ENCODE measurements around the gene CSRNP3. TPM values are rescaled to one million over a fixed set of nuclear protein-coding genes. Genes with fewer than 3 reads are reported as not detected.

Gene CSRNP3
- total RNA-seq, 3 donors from 2014 or later (not counting 1 experiment from before 2014, with no cell fraction given) = not detected

GRCh38 chr2:165674780-165675179, 205.3 kb downstream of the CSRNP3 start:
- ATAC-seq (no peak), DNase-seq (no peak)
- H3K4me3 ChIP-seq (ENCODE audit: low read length) = no peak overlapping the region
- no peaks in the 10 kb centered on the region for H3K27me3 Mint-ChIP-seq (ENCODE audit: low read depth in 2 of 2)
- no peak overlapping the region for H3K27ac ChIP-seq (ENCODE audit: low read length)
- H3K36me3 ChIP-seq (ENCODE audit: control insufficient read depth, insufficient read depth, low read length) = no peaks in the 10 kb centered on the region
- TF ChIP-seq CTCF (IDR thresholded peaks at IDR 0.05) = no peak
- H3K27me3 ChIP-seq (ENCODE audit: control insufficient read depth, insufficient read depth, low read length) = no peaks in the 10 kb centered on the region
- H3K4me3 Mint-ChIP-seq = no peak overlapping the region
- H3K4me1 Mint-ChIP-seq = no peaks in the 10 kb centered on the region
- intact Hi-C loops (cut with micrococcal nuclease) = no loop called here
- no peaks in the 10 kb centered on the region for H3K36me3 Mint-ChIP-seq
- H3K27ac Mint-ChIP-seq = no peak overlapping the region
- no peaks in the 10 kb centered on the region for H3K9me3 Mint-ChIP-seq
- 59% methylated on average over 2 of the region's 2 CpGs for WGBS (ENCODE audit: insufficient coverage)
- H3K9me3 ChIP-seq (ENCODE audit: control insufficient read depth, insufficient read depth, low read length) = no peaks in the 10 kb centered on the region
- no peaks in the 10 kb centered on the region for H3K4me1 ChIP-seq (ENCODE audit: control insufficient read depth, insufficient read depth, low read length)

- ATAC-seq = no peak
- no peaks in the 10 kb centered on the region for H3K4me1 Mint-ChIP-seq
- no peaks in the 10 kb centered on the region for H3K36me3 Mint-ChIP-seq
- Histone ChIP-seq H3K4me3 (ENCODE audit: low read length) (no peak overlapping the region), H3K27me3 (ENCODE audit: control insufficient read depth, insufficient read depth, low read length) (no peaks in the 10 kb centered on the region), H3K36me3 (ENCODE audit: control insufficient read depth, insufficient read depth, low read length) (no peaks in the 10 kb centered on the region), H3K27ac (ENCODE audit: low read length) (no peak overlapping the region), H3K4me1 (ENCODE audit: control insufficient read depth, insufficient read depth, low read length) (no peaks in the 10 kb centered on the region), H3K9me3 (ENCODE audit: control insufficient read depth, insufficient read depth, low read length) (no peaks in the 10 kb centered on the region)
- intact Hi-C loops (cut with micrococcal nuclease) = no loop called here
- H3K4me3 Mint-ChIP-seq = no peak overlapping the region
- TF ChIP-seq CTCF (IDR thresholded peaks at IDR 0.05) = no peak
- no peak for DNase-seq
- no peak overlapping the region for H3K27ac Mint-ChIP-seq
- no peaks in the 10 kb centered on the region for H3K27me3 Mint-ChIP-seq (ENCODE audit: low read depth in 2 of 2)
- H3K9me3 Mint-ChIP-seq = no peaks in the 10 kb centered on the region
- WGBS (ENCODE audit: insufficient coverage) = 77% methylated on average over 1 of the region's 1 CpG
Measured at GRCh38 chr2:165675551-165675968, 206.1 kb downstream of the CSRNP3 start.

GRCh38 chr2:165678882-165679281, 209.4 kb downstream of the CSRNP3 start:
- H3K36me3 Mint-ChIP-seq = no peaks in the 10 kb centered on the region
- no peak overlapping the region for H3K4me3 Mint-ChIP-seq
- Histone ChIP-seq H3K27me3 (ENCODE audit: control insufficient read depth, insufficient read depth, low read length) (no peaks in the 10 kb centered on the region), H3K27ac (ENCODE audit: low read length) (no peak overlapping the region), H3K36me3 (ENCODE audit: control insufficient read depth, insufficient read depth, low read length) (no peaks in the 10 kb centered on the region), H3K9me3 (ENCODE audit: control insufficient read depth, insufficient read depth, low read length) (no peaks in the 10 kb centered on the region), H3K4me1 (ENCODE audit: control insufficient read depth, insufficient read depth, low read length) (no peaks in the 10 kb centered on the region), H3K4me3 (ENCODE audit: low read length) (no peak overlapping the region)
- H3K27ac Mint-ChIP-seq = no peak overlapping the region
- no peak for TF ChIP-seq CTCF (IDR thresholded peaks at IDR 0.05)
- intact Hi-C loops (cut with micrococcal nuclease) = no loop called here
- no peak for ATAC-seq
- H3K9me3 Mint-ChIP-seq = no peaks in the 10 kb centered on the region
- H3K4me1 Mint-ChIP-seq = no peaks in the 10 kb centered on the region
- WGBS (ENCODE audit: insufficient coverage) = 93% methylated on average over 13 of the region's 13 CpGs
- DNase-seq = no peak
- peaks cover 0 to 7% of the 10 kb centered on the region in 2 donors for H3K27me3 Mint-ChIP-seq (ENCODE audit: low read depth in 2 of 2)

GRCh38 chr2:165679621-165680020, 210.1 kb downstream of the CSRNP3 start:
- 92% methylated on average over 2 of the region's 2 CpGs for WGBS (ENCODE audit: insufficient coverage)
- Histone ChIP-seq H3K36me3 (ENCODE audit: control insufficient read depth, insufficient read depth, low read length) (no peaks in the 10 kb centered on the region), H3K27me3 (ENCODE audit: control insufficient read depth, insufficient read depth, low read length) (no peaks in the 10 kb centered on the region), H3K9me3 (ENCODE audit: control insufficient read depth, insufficient read depth, low read length) (no peaks in the 10 kb centered on the region), H3K4me1 (ENCODE audit: control insufficient read depth, insufficient read depth, low read length) (no peaks in the 10 kb centered on the region), H3K4me3 (ENCODE audit: low read length) (no peak overlapping the region), H3K27ac (ENCODE audit: low read length) (no peak overlapping the region)
- no peak overlapping the region for H3K27ac Mint-ChIP-seq
- TF ChIP-seq CTCF (IDR thresholded peaks at IDR 0.05) = no peak
- H3K4me3 Mint-ChIP-seq = no peak overlapping the region
- intact Hi-C loops (cut with micrococcal nuclease) = no loop called here
- no peaks in the 10 kb centered on the region for H3K36me3 Mint-ChIP-seq
- H3K27me3 Mint-ChIP-seq (ENCODE audit: low read depth in 2 of 2) = peaks cover 0 to 12% of the 10 kb centered on the region in 2 donors
- no peaks in the 10 kb centered on the region for H3K4me1 Mint-ChIP-seq
- DNase-seq (no peak), ATAC-seq (no peak)
- H3K9me3 Mint-ChIP-seq = no peaks in the 10 kb centered on the region
